GM18498 (cell line): ENCODE data around the gene MS4A4E.
"Not testable (repeated sequence)": the region's sequence is repeated elsewhere in the genome, so short reads cannot be mapped to it uniquely, and the experiment has no call there.

ENCODE experiments used
- ATAC-seq: cut with Tn5 transposase; IDR thresholded peaks from one replicate; pipeline ENCODE4 v1.9.1; 2021; ENCODE audit warnings: mild to moderate bottlenecking, moderate library complexity; ENCODE audit not compliant: unreplicated experiment

MS4A4E gene

GRCh38 chr11:60242740-60243239 lies at the start of gene MS4A4E:
Gene MS4A4E, minus strand, starts transcription at chr11:60243137. Its CDS starts 13,082 bp downstream, at chr11:60230055.
- ATAC-seq: no peak

GRCh38 chr11:60292145-60292544 lies 49.2 kb upstream of the MS4A4E start:
- ATAC-seq: no peak

- no peak for ATAC-seq
These were observed 45.6 kb upstream of the MS4A4E start for GRCh38 chr11:60288531-60288930.

GRCh38 chr11:60285411-60286126 lies 42.6 kb upstream of the MS4A4E start:
- ATAC-seq: not testable (repeated sequence)

- no peak for ATAC-seq
These were observed 39.3 kb upstream of the MS4A4E start for GRCh38 chr11:60282286-60282685.

GRCh38 chr11:60281485-60281884 lies 38.5 kb upstream of the MS4A4E start:
- ATAC-seq: no peak

GRCh38 chr11:60280412-60280811 lies 37.5 kb upstream of the MS4A4E start, which contains the start of gene MS4A4A:
Gene MS4A4A, plus strand, starts transcription at chr11:60280666. Its CDS starts 10 bp downstream, at chr11:60280676.
- no peak for ATAC-seq

- no peak for ATAC-seq
These were observed 31.5 kb upstream of the MS4A4E start for GRCh38 chr11:60274416-60274815.

GRCh38 chr11:60265373-60266214 lies 22.7 kb upstream of the MS4A4E start:
- no peak for ATAC-seq

GRCh38 chr11:60264644-60265043 lies 21.7 kb upstream of the MS4A4E start:
- ATAC-seq: peak; percentile 53

GRCh38 chr11:60263402-60263801 lies 20.5 kb upstream of the MS4A4E start:
- ATAC-seq: no peak

GRCh38 chr11:60261014-60261413 lies 18.1 kb upstream of the MS4A4E start:
- ATAC-seq: no peak

- ATAC-seq: no peak
These were observed 15.2 kb upstream of the MS4A4E start for GRCh38 chr11:60257956-60258722.

- ATAC-seq: no peak
These were observed 9.5 kb upstream of the MS4A4E start for GRCh38 chr11:60252213-60253108.

GRCh38 chr11:60251485-60252212 lies 8.7 kb upstream of the MS4A4E start:
- ATAC-seq: no peak

- no peak for ATAC-seq
These were observed 1.2 kb downstream of the MS4A4E start for GRCh38 chr11:60241786-60242185.

- ATAC-seq: no peak
These were observed 2.3 kb downstream of the MS4A4E start for GRCh38 chr11:60240662-60241061.

GRCh38 chr11:60235321-60235720 lies 7.6 kb downstream of the MS4A4E start:
- no peak for ATAC-seq

GRCh38 chr11:60230681-60231080 lies 12.3 kb downstream of the MS4A4E start:
- ATAC-seq: no peak
